ENCODE results near the gene ZFYVE28. TPM values are rescaled to one million over a fixed set of nuclear protein-coding genes. Genes with fewer than 3 reads are reported as not detected.

The ZFYVE28 gene
- total RNA-seq, 1 experiment from 2014 or later = 12.9 TPM

DNA sequence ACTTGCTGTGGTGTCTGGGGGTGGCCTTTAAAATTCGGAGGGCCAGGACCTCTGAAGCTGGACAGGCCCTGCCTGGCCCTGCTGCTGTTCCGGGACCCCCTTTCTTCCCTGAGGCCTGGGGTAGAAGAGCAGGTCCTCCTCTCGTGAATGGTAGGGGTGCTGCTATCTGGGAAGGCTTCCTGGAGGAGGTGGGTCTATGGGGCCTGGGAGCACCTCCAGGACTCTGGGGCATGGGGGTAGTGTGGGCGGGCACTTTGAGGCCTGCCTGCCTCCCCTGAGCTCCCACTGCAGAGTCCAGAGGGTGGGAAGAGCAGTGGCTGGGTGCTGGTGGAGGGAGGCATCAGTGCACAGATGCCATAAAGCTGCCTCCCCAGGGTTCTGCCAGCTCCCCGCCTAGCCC is 151.6 kb downstream of the ZFYVE28 start:
- Histone ChIP-seq H4K20me1 (ENCODE audit: insufficient read depth) (no peaks in the 10 kb centered on the region), H3K36me3 (ENCODE audit: low read depth) (no peaks in the 10 kb centered on the region), H3F3A (ENCODE audit: insufficient read depth, low read depth) (no peaks in the 10 kb centered on the region), H3K27me3 (ENCODE audit: insufficient read depth, low read depth) (peaks cover 45% of the 10 kb centered on the region), H2AFZ (no peak overlapping the region), H3K4me3 (no peak overlapping the region), H3K9me3 (ENCODE audit: insufficient read depth, low read depth) (no peaks in the 10 kb centered on the region), H3K4me1 (replicated peaks; ENCODE audit: insufficient read depth) (peaks cover 3% of the 10 kb centered on the region; the same call in 1 of the 2 replicates), H3K4me2 (no peak overlapping the region), H3K9me2 (ENCODE audit: insufficient read depth) (no peaks in the 10 kb centered on the region), H3K79me2 (ENCODE audit: low read depth) (no peaks in the 10 kb centered on the region), H3K27ac (no peak overlapping the region)
- no peak for DNase-seq
- TF ChIP-seq, protein P1, sequence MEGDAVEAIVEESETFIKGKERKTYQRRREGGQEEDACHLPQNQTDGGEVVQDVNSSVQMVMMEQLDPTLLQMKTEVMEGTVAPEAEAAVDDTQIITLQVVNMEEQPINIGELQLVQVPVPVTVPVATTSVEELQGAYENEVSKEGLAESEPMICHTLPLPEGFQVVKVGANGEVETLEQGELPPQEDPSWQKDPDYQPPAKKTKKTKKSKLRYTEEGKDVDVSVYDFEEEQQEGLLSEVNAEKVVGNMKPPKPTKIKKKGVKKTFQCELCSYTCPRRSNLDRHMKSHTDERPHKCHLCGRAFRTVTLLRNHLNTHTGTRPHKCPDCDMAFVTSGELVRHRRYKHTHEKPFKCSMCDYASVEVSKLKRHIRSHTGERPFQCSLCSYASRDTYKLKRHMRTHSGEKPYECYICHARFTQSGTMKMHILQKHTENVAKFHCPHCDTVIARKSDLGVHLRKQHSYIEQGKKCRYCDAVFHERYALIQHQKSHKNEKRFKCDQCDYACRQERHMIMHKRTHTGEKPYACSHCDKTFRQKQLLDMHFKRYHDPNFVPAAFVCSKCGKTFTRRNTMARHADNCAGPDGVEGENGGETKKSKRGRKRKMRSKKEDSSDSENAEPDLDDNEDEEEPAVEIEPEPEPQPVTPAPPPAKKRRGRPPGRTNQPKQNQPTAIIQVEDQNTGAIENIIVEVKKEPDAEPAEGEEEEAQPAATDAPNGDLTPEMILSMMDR (conservative IDR thresholded peaks at IDR 0.05) = no peak
- no peak for TF ChIP-seq EZH2 (IDR thresholded peaks at IDR 0.05; ENCODE audit: low read depth)
- BruUV-seq (replicated peaks) = no TSS peak
- intact Hi-C loops (cut with micrococcal nuclease; ENCODE audit: unreplicated experiment) = no loop called here
- POLR2A ChIA-PET (ENCODE audit: unreplicated experiment) = no interaction called here
- CTCF ChIA-PET = no interaction called here

DNA sequence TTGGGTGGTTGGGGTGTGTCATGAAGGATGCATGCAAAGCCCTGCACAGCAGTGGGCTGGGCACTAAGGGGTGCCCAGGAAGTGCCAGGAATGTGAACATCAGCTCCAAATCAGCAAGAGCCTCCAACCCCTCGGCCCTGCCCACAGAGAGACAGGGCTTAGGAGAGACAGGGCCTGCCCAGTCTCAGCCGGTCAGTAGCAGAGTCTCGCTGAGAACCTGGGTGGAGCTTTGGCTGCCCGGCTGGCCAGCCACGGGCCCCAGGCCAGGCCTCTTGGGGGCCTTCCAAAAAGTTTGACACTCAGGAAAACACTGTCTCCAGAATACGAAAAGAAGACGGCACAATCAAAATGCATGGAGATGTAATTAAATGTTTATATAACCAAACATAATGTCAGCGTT is 152.3 kb downstream of the ZFYVE28 start:
- no peaks in the 10 kb centered on the region for H4K20me1 ChIP-seq (ENCODE audit: insufficient read depth)
- H3F3A ChIP-seq (ENCODE audit: insufficient read depth, low read depth) = no peaks in the 10 kb centered on the region
- TF ChIP-seq, protein P1 (conservative IDR thresholded peaks at IDR 0.05) = no peak
- TF ChIP-seq EZH2 (IDR thresholded peaks at IDR 0.05; ENCODE audit: low read depth) = no peak
- peaks cover 38% of the 10 kb centered on the region for H3K27me3 ChIP-seq (ENCODE audit: insufficient read depth, low read depth)
- no peaks in the 10 kb centered on the region for H3K36me3 ChIP-seq (ENCODE audit: low read depth)
- peaks cover 3% of the 10 kb centered on the region; the same call in 1 of the 2 replicates for H3K4me1 ChIP-seq (replicated peaks; ENCODE audit: insufficient read depth)
- BruUV-seq (replicated peaks) = no TSS peak
- no peak overlapping the region for H3K27ac ChIP-seq
- no peak overlapping the region for H2AFZ ChIP-seq
- ChIA-PET CTCF (no interaction called here), POLR2A (ENCODE audit: unreplicated experiment) (no interaction called here)
- intact Hi-C loops (cut with micrococcal nuclease; ENCODE audit: unreplicated experiment) = no loop called here
- no peaks in the 10 kb centered on the region for H3K9me3 ChIP-seq (ENCODE audit: insufficient read depth, low read depth)
- H3K4me3 ChIP-seq = no peak overlapping the region
- H3K79me2 ChIP-seq (ENCODE audit: low read depth) = no peaks in the 10 kb centered on the region
- DNase-seq = no peak
- H3K9me2 ChIP-seq (ENCODE audit: insufficient read depth) = no peaks in the 10 kb centered on the region
- no peak overlapping the region for H3K4me2 ChIP-seq

DNA sequence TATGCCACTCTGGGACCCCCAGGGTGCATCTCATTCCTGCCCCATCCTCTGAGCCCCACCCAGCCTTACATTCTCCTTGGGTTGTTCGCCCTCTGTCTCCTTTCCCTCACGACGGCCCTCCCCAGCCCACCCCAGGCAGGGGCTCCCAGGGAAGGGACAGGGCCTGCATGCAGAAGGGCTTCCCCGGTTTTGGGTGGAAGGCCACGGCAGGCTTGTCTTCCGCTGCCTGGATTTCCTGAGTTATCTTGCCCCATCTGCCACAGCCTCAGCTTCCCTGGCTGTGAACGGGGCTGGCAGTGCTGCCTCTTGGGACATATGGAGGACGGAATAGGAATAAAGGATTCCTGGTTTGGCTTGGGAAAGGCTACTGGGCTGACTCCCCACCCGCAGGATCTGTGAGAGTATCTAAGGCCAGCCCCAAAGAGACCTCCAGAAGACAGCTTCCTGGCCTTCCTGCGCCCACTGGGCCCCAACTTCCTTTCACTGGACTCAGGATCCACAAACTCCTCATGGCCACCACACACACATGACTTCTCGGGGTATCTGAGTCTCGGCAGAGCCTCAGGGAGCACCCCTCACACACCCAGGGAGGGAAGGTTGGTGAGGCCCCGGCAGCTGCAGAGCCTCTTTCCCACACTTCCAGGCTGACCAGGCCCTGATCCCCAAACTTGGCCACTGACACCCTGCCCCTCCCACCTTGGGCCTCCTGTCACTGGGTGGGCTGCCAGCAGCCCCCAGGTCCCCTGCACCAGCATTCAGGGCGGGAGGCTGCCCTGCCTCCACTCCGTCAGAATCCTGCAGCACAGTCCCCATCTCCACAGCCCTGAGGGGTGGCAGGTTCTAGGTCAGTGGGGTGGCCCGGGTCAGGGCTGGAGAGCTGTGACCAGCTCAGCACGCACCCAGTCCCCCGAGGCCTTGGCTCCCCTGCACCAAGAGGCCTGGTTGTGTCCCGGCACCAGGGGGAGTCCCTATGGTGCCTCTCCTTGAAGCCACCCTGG is 153.0 kb downstream of the ZFYVE28 start:
- Histone ChIP-seq H3K79me2 (ENCODE audit: low read depth) (no peaks in the 10 kb centered on the region), H3K4me2 (no peak overlapping the region), H3K27ac (no peak overlapping the region), H3F3A (ENCODE audit: insufficient read depth, low read depth) (no peaks in the 10 kb centered on the region), H2AFZ (no peak overlapping the region), H3K4me3 (no peak overlapping the region), H3K4me1 (replicated peaks; ENCODE audit: insufficient read depth) (peaks cover 9% of the 10 kb centered on the region; the same call in 1 of the 2 replicates), H3K36me3 (ENCODE audit: low read depth) (no peaks in the 10 kb centered on the region), H3K27me3 (ENCODE audit: insufficient read depth, low read depth) (peaks cover 35% of the 10 kb centered on the region), H3K9me3 (ENCODE audit: insufficient read depth, low read depth) (no peaks in the 10 kb centered on the region), H4K20me1 (ENCODE audit: insufficient read depth) (no peaks in the 10 kb centered on the region), H3K9me2 (ENCODE audit: insufficient read depth) (no peaks in the 10 kb centered on the region)
- BruUV-seq (replicated peaks) = no TSS peak
- intact Hi-C loops (cut with micrococcal nuclease; ENCODE audit: unreplicated experiment) = no loop called here
- ChIA-PET POLR2A (ENCODE audit: unreplicated experiment) (no interaction called here), CTCF (no interaction called here)
- TF ChIP-seq, protein P1 (conservative IDR thresholded peaks at IDR 0.05) = no peak
- TF ChIP-seq EZH2 (IDR thresholded peaks at IDR 0.05; ENCODE audit: low read depth) = no peak
- no peak for DNase-seq
